Endothelial cell of umbilical vein (primary cell): ENCODE results near the gene NWD2. TPM values are rescaled to one million over a fixed set of nuclear protein-coding genes. Genes with fewer than 3 reads are reported as not detected.

ENCODE experiments used
- BruUV-seq: library from RNA; stranded (reverse); fragments of 400-500 nt; replicated peaks from 2 replicates; lab custom pipeline; 2021; lab: Mats Ljungman, UMichigan
- CTCF ChIA-PET: fragments of 300-600, 350-600 bp; sonication (Branson Sonifier 250); formaldehyde crosslinking; loops from one replicate; lab custom pipeline; 2021; ENCODE audit warnings: antibody characterized with exemption, inconsistent platforms; lab: Charles Lee
- POLR2A ChIA-PET: fragments of 300-600, 350-600 bp; sonication (Branson Sonifier 250); formaldehyde crosslinking; loops from one replicate; lab custom pipeline; 2021; ENCODE audit warnings: antibody characterized with exemption, inconsistent platforms; lab: Charles Lee
- DNase-seq: peaks from one replicate; pipeline ENCODE4 v3.0.0-alpha.2; 2011; ENCODE audit warnings: low read depth, low spot score
- FAIRE-seq: peaks from 2 replicates; lab custom pipeline; 2011; peaks lifted over from hg19 to GRCh38; lab: Jason Lieb, UNC
- H2AFZ ChIP-seq: 2 replicates; pipeline ENCODE4 v1.6.0; 2012; ENCODE audit warnings: low read depth, low read length, control low read depth, inconsistent platforms
- H3K27ac ChIP-seq: 2 replicates; pipeline ENCODE4 v1.5.1; 2011; ENCODE audit warnings: low read depth, mild to moderate bottlenecking, control low read depth, low read length, moderate library complexity; ENCODE audit not compliant: insufficient read depth
- H3K27me3 ChIP-seq, 2 experiments: 2 replicates each; pipeline versions ENCODE4 v1.6.0 to v1.6.1; 2011; ENCODE audit warnings: low read length in 2 of 2, mixed read lengths in 1 of 2; ENCODE audit not compliant: control insufficient read depth in 2 of 2, insufficient read depth in 2 of 2
- H3K36me3 ChIP-seq, 2 experiments: 2 replicates in 1 of 2; 3 replicates in 1 of 2; pipeline ENCODE4 v1.5.1; 2011; ENCODE audit warnings: low read length in 2 of 2, mild to moderate bottlenecking in 1 of 2, moderate library complexity in 1 of 2; ENCODE audit not compliant: control insufficient read depth in 2 of 2, insufficient read depth in 2 of 2; ENCODE audit errors: extremely low read depth in 1 of 2
- H3K4me1 ChIP-seq: 3 replicates; pipeline ENCODE4 v1.5.1; 2011; ENCODE audit warnings: mild to moderate bottlenecking, low read length; ENCODE audit not compliant: control insufficient read depth, insufficient read depth; ENCODE audit errors: extremely low read depth
- H3K4me2 ChIP-seq: 2 replicates; pipeline ENCODE4 v1.6.1; 2011; ENCODE audit warnings: low read length, control low read depth, mixed read lengths; ENCODE audit not compliant: insufficient read depth
- H3K4me3 ChIP-seq, 3 experiments: fragments of 200-600 bp in 1 of 3; sonication (generic), shearing (Covaris generic) in 1 of 3; replicated peaks in 1 of 3; 2 replicates each; pipeline ENCODE4 v1.5.1; 2011 to 2016; ENCODE audit warnings: control low read depth in 3 of 3, low read length in 3 of 3, mild to moderate bottlenecking in 2 of 3, inconsistent platforms in 1 of 3, low read depth in 1 of 3, moderate library complexity in 1 of 3; ENCODE audit not compliant: insufficient read depth in 1 of 3
- H3K79me2 ChIP-seq: 2 replicates; pipeline ENCODE4 v1.6.0; 2012; ENCODE audit warnings: low read length, inconsistent platforms; ENCODE audit not compliant: control insufficient read depth, insufficient read depth
- H3K9ac ChIP-seq: replicated peaks from 2 replicates; pipeline ENCODE3; 2011; ENCODE audit warnings: low read length, control low read depth; ENCODE audit not compliant: insufficient read depth; ENCODE audit errors: extremely low read depth
- H3K9me1 ChIP-seq: replicated peaks from 3 replicates; pipeline ENCODE4 v1.6.0; 2011; ENCODE audit warnings: mild to moderate bottlenecking, low read length; ENCODE audit not compliant: control insufficient read depth, insufficient read depth; ENCODE audit errors: extremely low read depth
- H3K9me3 ChIP-seq: replicated peaks from 2 replicates; pipeline ENCODE4 v1.5.1; 2012; ENCODE audit warnings: low read length, inconsistent platforms; ENCODE audit not compliant: control insufficient read depth, insufficient read depth
- H4K20me1 ChIP-seq: replicated peaks from 2 replicates; pipeline ENCODE3; 2011; ENCODE audit warnings: mild to moderate bottlenecking, low read length; ENCODE audit not compliant: control insufficient read depth, insufficient read depth; ENCODE audit errors: extremely low read depth
- CTCF ChIP-seq, 2 donors: IDR thresholded peaks; 1 replicate in 1 of 2; 2 replicates in 1 of 2; pipeline ENCODE4 v1.5.1; 2011; ENCODE audit warnings: low read length in 2 of 2, mild to moderate bottlenecking in 2 of 2, moderate library complexity in 2 of 2, control low read depth in 1 of 2, inconsistent platforms in 1 of 2, low read depth in 1 of 2; ENCODE audit not compliant: insufficient read depth in 1 of 2; ENCODE audit errors: extremely low read depth in 1 of 2
- EZH2 ChIP-seq: IDR thresholded peaks from 2 replicates; pipeline ENCODE4 v1.6.1; 2012; ENCODE audit warnings: borderline replicate concordance, low read depth, mild to moderate bottlenecking, moderate library complexity, low read length, inconsistent platforms; ENCODE audit not compliant: severe bottlenecking
- FOS ChIP-seq: IDR thresholded peaks from 2 replicates; pipeline ENCODE4 v1.6.1; 2011; ENCODE audit warnings: mild to moderate bottlenecking, low read length, moderate library complexity, borderline replicate concordance; ENCODE audit not compliant: insufficient read depth
- GATA2 ChIP-seq: IDR thresholded peaks from 2 replicates; pipeline ENCODE4 v1.7.0; 2011; ENCODE audit warnings: low read depth, mild to moderate bottlenecking, moderate library complexity, mixed read lengths, low read length; ENCODE audit not compliant: insufficient read length, insufficient read depth
- JUN ChIP-seq: IDR thresholded peaks from 2 replicates; pipeline ENCODE4 v1.6.1; 2011; ENCODE audit warnings: borderline replicate concordance, low read depth; ENCODE audit not compliant: insufficient read length, insufficient read depth
- MAX ChIP-seq: IDR thresholded peaks from 2 replicates; pipeline ENCODE4 v1.6.1; 2011; ENCODE audit not compliant: insufficient read depth, insufficient read length
- MYC ChIP-seq: IDR thresholded peaks from one replicate; pipeline ENCODE4 v1.6.1; 2011; ENCODE audit warnings: mild to moderate bottlenecking, low read depth, low read length
- POLR2A ChIP-seq: IDR thresholded peaks from 2 replicates; pipeline ENCODE4 v1.6.1; 2012; ENCODE audit warnings: low read depth, mild to moderate bottlenecking, control low read depth, low read length
- POLR2AphosphoS5 ChIP-seq: IDR thresholded peaks from 2 replicates; pipeline ENCODE4 v1.6.1; 2012; ENCODE audit warnings: low read depth, mild to moderate bottlenecking, control low read depth, low read length, moderate library complexity; ENCODE audit not compliant: insufficient read depth
- dilution Hi-C: fragments of 300-500 bp; cut with MboI; formaldehyde crosslinking; loops from one replicate; pipeline ENCODE4 v1.15.0; 2019; ENCODE audit warnings: low sequenced_read_pairs; ENCODE audit not compliant: extremely low pct_ligation_motif_present
- intact Hi-C: fragments of 100-400 bp; cut with micrococcal nuclease; formaldehyde crosslinking; loops from one replicate; pipeline ENCODE4 v1.10.0; 2022
- polyA plus RNA-seq, 4 experiments: library from polyadenylated mRNA; depleted of rRNA in 3 of 4; stranded (reverse) in 3 of 4; unstranded in 1 of 4; fragments of >200 nt; gene quantifications; 2 replicates each; pipeline versions ENCODE4 v1.2.1 to v1.2.3, GENCODE V29; 2011 to 2012; ENCODE audit warnings: missing spikeins in 1 of 4
- total RNA-seq: library from RNA; stranded (reverse); gene quantifications from 2 replicates; pipeline ENCODE4 v1.2.3, GENCODE V29; 2021

Gene NWD2
- total and polyA plus RNA-seq, 2 donors (not counting 3 experiments of a cell fraction or from before 2014, with no cell fraction given): not detected

- Histone ChIP-seq H2AFZ (no peak overlapping the region), H3K4me2 (no peak overlapping the region), H3K9me1 (no peaks in the 10 kb centered on the region), H3K27ac (no peak overlapping the region), H3K9me3 (no peaks in the 10 kb centered on the region), H4K20me1 (no peaks in the 10 kb centered on the region), H3K4me3 (no peak overlapping the region), H3K36me3 (no peaks in the 10 kb centered on the region), H3K79me2 (no peaks in the 10 kb centered on the region), H3K9ac (no peak overlapping the region), H3K4me1 (peaks cover 9% of the 10 kb centered on the region), H3K27me3 (peaks cover 29 to 36% of the 10 kb centered on the region in 2 experiments)
- no peak for TF ChIP-seq POLR2A
- no peak for TF ChIP-seq GATA2
- CTCF ChIA-PET: interaction anchor here (0.7 to 7.5 kb wide), 2 partner anchors 110 to 347 kb away, joined by 3 to 181 read pairs; no protein-coding TSS in a partner anchor
- no TSS peak for BruUV-seq
- dilution Hi-C loops (no loop called here), intact Hi-C loops (no loop called here)
- POLR2A ChIA-PET: no interaction called here
- FAIRE-seq (no peak), DNase-seq (no peak)
These were observed 211.0 kb downstream of the NWD2 start for GRCh38 chr4:37455301-37456131.

- Histone ChIP-seq H3K9me3 (no peaks in the 10 kb centered on the region), H3K9ac (no peak overlapping the region), H3K27me3 (peaks cover 6 to 8% of the 10 kb centered on the region in 2 experiments), H3K27ac (no peak overlapping the region), H3K4me3 (no peak overlapping the region), H3K79me2 (no peaks in the 10 kb centered on the region), H3K9me1 (no peaks in the 10 kb centered on the region), H2AFZ (no peak overlapping the region), H3K36me3 (no peaks in the 10 kb centered on the region), H4K20me1 (no peaks in the 10 kb centered on the region), H3K4me2 (no peak overlapping the region), H3K4me1 (no peaks in the 10 kb centered on the region)
- FAIRE-seq (no peak), DNase-seq (no peak)
- intact Hi-C loops: no loop called here
- CTCF ChIA-PET: no interaction called here
- dilution Hi-C loops: no loop called here
- TF ChIP-seq MAX (no peak), POLR2AphosphoS5 (no peak), FOS (no peak), CTCF (IDR thresholded peaks at IDR 0.05; ENCODE audit: extremely low read depth in 1 of 2, insufficient read depth in 1 of 2, low read depth in 1 of 2, low read length in 2 of 2) (no peak), MYC (no peak), EZH2 (no peak), GATA2 (no peak), POLR2A (no peak), JUN (no peak)
- POLR2A ChIA-PET: no interaction called here
- no TSS peak for BruUV-seq
These were observed 217.3 kb downstream of the NWD2 start for GRCh38 chr4:37461801-37462200.
